DMS53 (cell line): Measurements from ENCODE around the gene MYOD1.

ENCODE experiments used
- DNase-seq: peaks from one replicate; lab custom pipeline; 2025; lab: John Stamatoyannopoulos, UW

The MYOD1 gene

DNA sequence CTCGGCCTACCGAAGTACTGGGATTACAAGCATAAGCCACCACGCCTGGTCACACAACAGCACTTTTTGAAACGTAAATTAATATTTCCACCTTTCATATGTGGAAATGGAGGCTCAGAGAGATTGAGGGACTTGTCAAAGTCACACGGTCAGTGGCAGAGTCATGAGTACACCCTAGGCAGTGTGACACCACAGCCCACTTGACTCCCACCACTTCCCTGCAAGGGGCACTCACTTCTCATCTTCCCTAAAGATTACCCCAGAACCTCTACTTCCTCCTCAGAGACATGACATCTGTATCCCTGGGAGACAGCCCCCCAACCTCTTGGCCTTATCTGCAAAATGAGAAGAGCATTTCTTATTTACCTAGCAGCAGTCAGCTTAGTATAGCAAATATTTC lies 16.5 kb upstream of the MYOD1 start:
- no peak for DNase-seq

- peak; percentile 34 for DNase-seq
Observed at GRCh38 chr11:17703951-17704350, 15.4 kb upstream of the MYOD1 start.

- no peak for DNase-seq
Observed at GRCh38 chr11:17707830-17708229, 11.5 kb upstream of the MYOD1 start.

DNA sequence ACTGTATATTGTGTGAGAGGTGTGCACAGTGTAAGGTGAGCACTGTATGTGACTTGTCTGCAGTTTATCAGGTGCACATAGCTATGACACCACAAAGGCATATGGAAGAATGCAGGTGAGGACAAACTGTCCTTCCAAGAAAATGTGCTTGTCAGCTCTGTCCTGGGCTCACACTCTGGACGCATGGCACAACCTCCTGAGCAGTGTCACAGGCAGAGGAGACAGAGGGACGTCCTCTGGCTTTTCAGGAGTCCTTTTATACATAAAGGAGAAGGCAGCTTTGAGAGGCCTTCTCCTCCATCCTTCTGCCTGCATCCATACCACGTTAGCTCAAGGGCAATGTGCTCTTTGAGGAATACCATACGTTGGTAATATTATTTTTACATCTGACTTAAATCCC lies 7.5 kb upstream of the MYOD1 start:
- DNase-seq = no peak

- DNase-seq = no peak
Observed at GRCh38 chr11:17713851-17714250, 5.5 kb upstream of the MYOD1 start.

DNA sequence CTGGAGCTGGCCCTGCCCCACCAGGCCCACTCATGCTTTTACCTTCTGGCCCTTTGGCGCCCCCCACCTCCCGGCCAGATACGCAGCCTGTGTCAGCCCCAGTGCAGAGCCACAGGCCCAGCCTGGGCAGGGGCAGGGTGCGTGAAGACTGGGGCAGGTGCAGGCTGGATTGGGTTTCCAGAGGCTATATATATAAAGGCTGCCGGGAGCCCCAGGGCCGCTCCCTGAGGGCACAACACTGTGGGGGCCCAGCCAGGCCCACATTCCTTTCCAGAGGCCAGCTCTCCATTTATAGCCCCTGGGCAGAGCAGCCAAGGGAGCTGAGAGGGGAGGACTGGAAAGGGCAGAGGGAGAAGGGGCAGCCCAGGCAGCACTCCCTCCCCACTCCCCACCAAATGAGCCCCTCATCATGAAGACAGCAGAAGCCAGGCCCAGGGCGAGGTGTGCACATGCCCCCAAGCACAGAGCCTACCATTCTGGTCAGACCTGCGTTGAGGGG lies 5.0 kb upstream of the MYOD1 start:
- DNase-seq = no peak

DNA sequence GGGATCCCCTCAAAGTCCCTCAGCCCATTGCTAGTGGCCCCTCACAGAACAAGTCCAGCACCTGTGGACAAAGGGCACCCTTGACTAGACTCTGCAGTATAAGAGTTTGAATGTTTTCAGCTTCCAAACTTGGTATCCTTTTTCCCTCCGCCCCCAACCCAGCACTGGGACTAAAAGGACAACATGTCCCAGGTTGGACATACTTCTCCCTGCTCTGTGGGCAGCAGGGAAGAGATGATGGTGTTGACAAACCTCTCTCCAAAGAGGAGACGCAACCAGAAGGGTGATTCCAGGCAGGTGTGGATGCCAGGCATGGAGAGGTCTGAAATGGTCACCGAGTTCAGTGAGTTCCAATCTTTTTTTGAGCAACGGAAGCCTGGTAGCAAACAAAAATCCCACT lies 4.5 kb upstream of the MYOD1 start:
- no peak for DNase-seq

DNA sequence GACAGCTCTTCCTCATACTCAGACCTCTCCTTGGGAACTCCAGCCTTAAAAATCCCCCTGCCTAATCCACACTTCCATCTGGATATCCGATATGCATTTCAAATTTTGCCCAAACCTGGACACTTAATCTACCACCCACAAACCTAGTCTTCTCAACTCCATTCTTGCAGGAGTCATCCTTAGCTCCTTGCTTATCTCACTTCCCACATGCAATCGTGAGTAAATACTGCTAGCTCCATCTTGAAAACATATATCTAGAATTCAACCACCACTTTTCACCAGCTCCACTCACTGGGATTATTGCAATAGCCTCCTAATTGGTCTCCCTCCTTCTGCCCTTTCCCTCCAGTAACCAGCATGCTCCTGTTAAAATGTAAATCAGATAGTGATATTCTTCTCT lies 2.6 kb upstream of the MYOD1 start:
- no peak for DNase-seq

- DNase-seq = no peak
Observed at GRCh38 chr11:17718015-17718414, 1.4 kb upstream of the MYOD1 start.

- DNase-seq = no peak
Observed at GRCh38 chr11:17718510-17718962, 835 bp upstream of the MYOD1 start.

GRCh38 chr11:17719938-17720795 lies 796 bp downstream of the MYOD1 start:
- peak; percentile 53 for DNase-seq

- peak; percentile 72 for DNase-seq
Observed at GRCh38 chr11:17720796-17721171, 1.4 kb downstream of the MYOD1 start.

- DNase-seq = peak; percentile 73
Observed at GRCh38 chr11:17721242-17721999, 2.0 kb downstream of the MYOD1 start.

DNA sequence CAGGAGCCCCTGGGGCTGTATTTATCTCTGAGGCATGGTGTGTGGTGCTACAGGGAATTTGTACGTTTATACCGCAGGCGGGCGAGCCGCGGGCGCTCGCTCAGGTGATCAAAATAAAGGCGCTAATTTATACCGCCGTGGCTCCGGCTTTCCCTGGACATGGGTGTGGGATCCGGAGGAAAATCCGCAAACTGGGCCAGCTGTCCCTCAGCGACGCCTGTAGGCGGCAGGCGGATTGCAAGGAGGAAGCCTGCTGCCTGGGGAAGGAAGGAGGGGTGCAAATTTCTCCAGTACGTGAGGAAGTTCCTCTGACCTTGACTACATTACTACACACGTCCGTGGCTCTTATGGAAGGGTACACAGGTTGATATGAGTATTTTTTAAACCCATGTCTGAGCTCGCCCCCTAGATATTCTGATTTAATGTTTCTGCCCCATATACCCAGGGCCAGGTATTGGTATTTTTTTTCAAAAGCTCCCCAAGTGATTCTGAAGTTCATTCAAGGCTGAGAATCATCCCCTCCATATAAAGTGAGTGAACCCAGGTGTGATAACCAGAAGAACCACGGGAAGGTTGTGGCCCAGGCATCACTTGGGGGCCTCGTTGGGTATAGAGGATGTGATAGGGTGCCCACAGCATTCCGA lies 2.8 kb downstream of the MYOD1 start:
- DNase-seq = peak; percentile 88

GRCh38 chr11:17724020-17724908 lies 4.9 kb downstream of the MYOD1 start:
- DNase-seq = no peak

DNA sequence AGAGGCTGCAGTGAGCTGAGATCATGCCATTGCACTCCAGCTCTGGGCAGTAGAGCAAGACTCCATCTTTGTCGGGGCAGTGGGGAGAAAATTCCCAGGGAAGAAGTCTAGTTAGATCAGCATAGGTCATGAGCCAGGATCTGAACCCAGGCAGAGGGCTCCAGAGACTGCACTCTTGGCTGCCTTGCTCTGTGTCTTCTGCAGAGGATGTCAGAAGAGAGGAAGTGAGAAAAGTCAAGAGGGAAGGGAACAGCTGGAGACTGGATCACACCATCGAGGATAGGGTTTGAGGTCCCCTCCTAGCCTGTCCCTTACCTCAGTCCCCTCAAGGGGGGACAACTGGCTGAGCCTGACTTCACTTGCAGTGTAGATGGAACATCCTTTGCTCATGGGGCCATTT lies 5.8 kb downstream of the MYOD1 start:
- no peak for DNase-seq

GRCh38 chr11:17730137-17730536 lies 10.8 kb downstream of the MYOD1 start:
- DNase-seq = no peak

- DNase-seq = peak; percentile 97
Observed at GRCh38 chr11:17730608-17731462, 11.5 kb downstream of the MYOD1 start.

DNA sequence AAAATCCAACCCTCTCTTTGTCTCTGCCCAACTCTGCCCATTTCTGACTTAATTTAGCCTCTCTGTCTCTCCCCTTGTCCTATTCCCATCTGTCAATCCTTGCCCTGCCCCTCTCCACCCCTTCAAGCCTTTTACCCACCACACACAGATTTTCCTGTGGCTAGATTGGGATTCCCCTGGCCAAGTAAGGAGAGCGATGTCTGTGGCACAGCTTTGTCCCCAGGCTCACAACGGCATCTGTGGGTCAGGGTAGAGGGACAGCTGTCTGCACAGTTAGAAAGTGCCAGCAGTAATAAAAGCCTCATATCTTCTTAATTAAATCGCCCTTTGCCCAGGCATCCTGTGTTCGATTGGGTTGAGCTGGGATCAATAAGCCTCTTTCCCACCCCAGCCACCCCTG lies 13.9 kb downstream of the MYOD1 start:
- no peak for DNase-seq

DNA sequence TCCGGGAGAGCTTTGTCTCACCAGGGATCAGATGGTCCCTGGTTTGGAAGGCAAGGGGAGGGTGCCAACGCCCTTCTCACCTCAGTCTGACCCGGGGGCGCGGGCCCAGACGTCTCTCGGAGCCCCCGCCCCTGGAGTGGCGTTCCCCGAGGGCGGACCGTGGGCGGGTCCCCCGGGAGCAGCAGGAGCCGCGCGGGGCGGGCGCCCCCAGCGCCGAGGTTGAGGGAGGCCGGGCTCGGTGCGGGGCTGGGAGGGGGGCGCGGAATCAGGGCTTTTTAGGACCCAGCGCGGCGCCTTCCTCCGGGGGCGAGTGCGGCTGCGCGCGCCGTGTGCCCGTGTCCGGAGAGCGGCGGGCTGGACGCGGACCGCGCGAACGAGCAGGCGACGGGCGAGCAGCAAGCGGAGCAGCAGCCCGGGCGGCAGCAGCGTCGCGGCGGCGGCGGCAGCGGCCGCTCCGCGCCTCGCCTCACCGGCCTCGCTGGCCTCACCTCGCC lies 15.1 kb downstream of the MYOD1 start, which contains the start of gene KCNC1:
Gene KCNC1 (plus strand): TSS at position 364 of the 494 bp plus-strand sequence. CDS start 1,222 bp downstream, outside the sequence.
- DNase-seq = peak; percentile 88
